Trophoblast cell (in vitro differentiated cells and primary cell): Measurements from ENCODE around the gene PARN.
"Not testable (repeated sequence)": the region's sequence is repeated elsewhere in the genome, so short reads cannot be mapped to it uniquely, and the experiment has no call there.

ENCODE experiments used
- DNase-seq, 2 donors: peaks; one replicate each; pipeline ENCODE4 v3.0.0-alpha.2; 2016
- H2AFZ ChIP-seq: 2 replicates; pipeline ENCODE4 v1.6.1; 2013; ENCODE audit warnings: low read length, moderate library complexity, mild to moderate bottlenecking; ENCODE audit not compliant: insufficient read depth, poor library complexity
- H2AK5ac ChIP-seq: 2 replicates; pipeline ENCODE4 v1.6.1; 2013; ENCODE audit warnings: mild to moderate bottlenecking, low read length
- H2BK120ac ChIP-seq: 2 replicates; pipeline ENCODE4 v1.6.1; 2013; ENCODE audit warnings: low read length, mild to moderate bottlenecking, moderate library complexity; ENCODE audit not compliant: insufficient read depth, poor library complexity
- H2BK12ac ChIP-seq: 2 replicates; pipeline ENCODE4 v1.6.1; 2013; ENCODE audit warnings: mild to moderate bottlenecking, low read length, moderate library complexity
- H2BK5ac ChIP-seq: 2 replicates; pipeline ENCODE4 v1.6.1; 2013; ENCODE audit warnings: low read length, low read depth, moderate library complexity, mild to moderate bottlenecking; ENCODE audit not compliant: poor library complexity
- H3K14ac ChIP-seq: 2 replicates; pipeline ENCODE4 v1.6.1; 2013; ENCODE audit warnings: mild to moderate bottlenecking, low read length
- H3K18ac ChIP-seq: 2 replicates; pipeline ENCODE4 v1.6.1; 2013; ENCODE audit warnings: mild to moderate bottlenecking, low read length
- H3K23ac ChIP-seq: 2 replicates; pipeline ENCODE4 v1.6.1; 2013; ENCODE audit warnings: low read length
- H3K27ac ChIP-seq: 2 replicates; pipeline ENCODE4 v1.5.1; 2013; ENCODE audit warnings: low read depth, mild to moderate bottlenecking, inconsistent platforms, low read length, moderate library complexity
- H3K27me3 ChIP-seq: 2 replicates; pipeline ENCODE4 v1.6.1; 2013; ENCODE audit warnings: inconsistent platforms, mild to moderate bottlenecking, low read length, moderate library complexity; ENCODE audit not compliant: insufficient read depth
- H3K36me3 ChIP-seq, 2 experiments: 1 replicate in 1 of 2; 2 replicates in 1 of 2; pipeline ENCODE4 v1.6.1; 2013; ENCODE audit warnings: low read length in 2 of 2, mild to moderate bottlenecking in 2 of 2, moderate library complexity in 1 of 2; ENCODE audit not compliant: insufficient read depth in 2 of 2, control insufficient read depth in 1 of 2
- H3K4ac ChIP-seq: 2 replicates; pipeline ENCODE4 v1.6.1; 2013; ENCODE audit warnings: low read depth, mild to moderate bottlenecking, low read length, moderate library complexity
- H3K4me1 ChIP-seq, 2 experiments: 1 replicate in 1 of 2; 2 replicates in 1 of 2; pipeline ENCODE4 v1.6.1; 2013; ENCODE audit warnings: low read length in 2 of 2, mild to moderate bottlenecking in 2 of 2, moderate library complexity in 1 of 2; ENCODE audit not compliant: insufficient read depth in 2 of 2, control insufficient read depth in 1 of 2
- H3K4me2 ChIP-seq: 2 replicates; pipeline ENCODE4 v1.6.1; 2013; ENCODE audit warnings: inconsistent platforms, mild to moderate bottlenecking, low read length, moderate library complexity
- H3K4me3 ChIP-seq: 2 replicates; pipeline ENCODE4 v1.5.1; 2013; ENCODE audit warnings: mild to moderate bottlenecking, low read depth, low read length, inconsistent platforms
- H3K79me1 ChIP-seq: one replicate; pipeline ENCODE4 v1.6.1; 2013; ENCODE audit warnings: low read length
- H3K79me2 ChIP-seq: 2 replicates; pipeline ENCODE4 v1.6.1; 2013; ENCODE audit warnings: low read length, mild to moderate bottlenecking; ENCODE audit not compliant: control insufficient read depth, insufficient read depth, poor library complexity
- H3K9ac ChIP-seq: 2 replicates; pipeline ENCODE4 v1.6.1; 2013; ENCODE audit warnings: mild to moderate bottlenecking, low read length
- H3K9me3 ChIP-seq: 2 replicates; pipeline ENCODE4 v1.6.1; 2013; ENCODE audit warnings: low read depth, mild to moderate bottlenecking, control low read depth, inconsistent platforms, low read length; ENCODE audit not compliant: insufficient read depth
- H4K12ac ChIP-seq: 2 replicates; pipeline ENCODE4 v1.6.1; 2013; ENCODE audit warnings: low read depth, mild to moderate bottlenecking, low read length, moderate library complexity
- H4K8ac ChIP-seq: 2 replicates; pipeline ENCODE4 v1.6.1; 2013; ENCODE audit warnings: low read depth, mild to moderate bottlenecking, low read length, moderate library complexity
- H4K91ac ChIP-seq: one replicate; pipeline ENCODE4 v1.6.1; 2013; ENCODE audit warnings: low read depth, mild to moderate bottlenecking, low read length, moderate library complexity
- WGBS: extraction: QIAGEN DNeasy Blood & Tissue Kit; methylation state at CpG from one replicate; pipeline ENCODE4 v1.1.7; 2013; ENCODE audit warnings: missing lambda C conversion rate; ENCODE audit not compliant: insufficient read length, insufficient coverage; ENCODE audit errors: extremely low coverage; 5-methylcytosine and 5-hydroxymethylcytosine counted together

The PARN gene

GRCh38 chr16:14441533-14441932 is 188.5 kb downstream of the PARN start:
- not testable (repeated sequence) for H3K14ac ChIP-seq, H2AK5ac ChIP-seq, H3K18ac ChIP-seq, H3K79me1 ChIP-seq, H2AFZ ChIP-seq, H2BK120ac ChIP-seq, H3K4ac ChIP-seq, H3K79me2 ChIP-seq, H2BK5ac ChIP-seq, H3K4me2 ChIP-seq, H4K91ac ChIP-seq, H4K8ac ChIP-seq, H3K27me3 ChIP-seq, H3K9me3 ChIP-seq, H3K36me3 ChIP-seq, H3K27ac ChIP-seq, H3K4me3 ChIP-seq, H3K23ac ChIP-seq, DNase-seq, H3K9ac ChIP-seq, H2BK12ac ChIP-seq, H3K4me1 ChIP-seq, H4K12ac ChIP-seq
- WGBS = no CpG with 5 or more reads among the region's 9 CpGs

DNA sequence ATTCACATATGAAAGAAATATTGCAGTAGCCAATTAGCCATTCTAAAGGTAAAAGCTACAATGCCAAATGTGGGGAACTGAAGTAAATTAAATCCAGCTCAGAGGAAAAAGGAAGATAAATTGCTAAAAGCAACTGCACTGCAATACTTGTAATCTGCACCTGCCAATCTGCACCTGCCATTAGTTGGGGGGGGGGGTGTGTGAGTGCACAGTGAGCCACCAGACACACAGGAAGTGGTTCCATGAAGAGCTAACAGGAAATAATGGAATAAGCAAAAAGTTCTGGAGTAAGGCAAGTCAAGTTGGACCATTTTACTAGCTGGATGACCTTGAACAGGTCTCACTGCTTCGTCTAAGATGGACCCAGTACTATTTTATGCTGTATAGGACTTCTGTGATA is 191.8 kb downstream of the PARN start:
- H3K4ac ChIP-seq = no peak overlapping the region
- no peak overlapping the region for H3K23ac ChIP-seq
- no peak overlapping the region for H2AK5ac ChIP-seq
- H3K9ac ChIP-seq = no peak overlapping the region
- no peak overlapping the region for H4K91ac ChIP-seq
- H3K4me3 ChIP-seq = no peak overlapping the region
- H3K14ac ChIP-seq = no peak overlapping the region
- H2AFZ ChIP-seq = no peak overlapping the region
- peaks cover 3 to 6% of the 10 kb centered on the region in 2 experiments for H3K36me3 ChIP-seq
- no peak overlapping the region for H2BK5ac ChIP-seq
- H3K4me1 ChIP-seq = no peaks in the 10 kb centered on the region
- no peaks in the 10 kb centered on the region for H3K9me3 ChIP-seq
- H2BK12ac ChIP-seq = no peak overlapping the region
- no peaks in the 10 kb centered on the region for H3K79me2 ChIP-seq
- H3K18ac ChIP-seq = no peak overlapping the region
- WGBS = no CpG with 5 or more reads among the region's 1 CpG
- no peak overlapping the region for H4K8ac ChIP-seq
- no peak overlapping the region for H3K4me2 ChIP-seq
- H3K27ac ChIP-seq = no peak overlapping the region
- no peaks in the 10 kb centered on the region for H3K79me1 ChIP-seq
- DNase-seq = no peak
- no peak overlapping the region for H4K12ac ChIP-seq
- H3K27me3 ChIP-seq = no peaks in the 10 kb centered on the region
- H2BK120ac ChIP-seq = no peak overlapping the region

- Histone ChIP-seq H2BK120ac (no peak overlapping the region), H3K4ac (no peak overlapping the region), H3K14ac (no peak overlapping the region), H2BK12ac (no peak overlapping the region), H4K8ac (no peak overlapping the region), H3K9ac (no peak overlapping the region), H3K4me2 (no peak overlapping the region), H3K79me1 (no peaks in the 10 kb centered on the region), H3K4me3 (no peak overlapping the region), H4K91ac (no peak overlapping the region), H3K18ac (no peak overlapping the region), H3K27ac (no peak overlapping the region), H3K27me3 (no peaks in the 10 kb centered on the region), H3K79me2 (no peaks in the 10 kb centered on the region), H3K9me3 (no peaks in the 10 kb centered on the region), H2AFZ (no peak overlapping the region), H4K12ac (no peak overlapping the region), H2BK5ac (no peak overlapping the region), H3K36me3 (peaks cover 3 to 6% of the 10 kb centered on the region in 2 experiments), H2AK5ac (no peak overlapping the region), H3K4me1 (no peaks in the 10 kb centered on the region), H3K23ac (no peak overlapping the region)
- no CpG with 5 or more reads among the region's 7 CpGs for WGBS
- DNase-seq = no peak
Measured at GRCh38 chr16:14437426-14437825, 192.6 kb downstream of the PARN start.

DNA sequence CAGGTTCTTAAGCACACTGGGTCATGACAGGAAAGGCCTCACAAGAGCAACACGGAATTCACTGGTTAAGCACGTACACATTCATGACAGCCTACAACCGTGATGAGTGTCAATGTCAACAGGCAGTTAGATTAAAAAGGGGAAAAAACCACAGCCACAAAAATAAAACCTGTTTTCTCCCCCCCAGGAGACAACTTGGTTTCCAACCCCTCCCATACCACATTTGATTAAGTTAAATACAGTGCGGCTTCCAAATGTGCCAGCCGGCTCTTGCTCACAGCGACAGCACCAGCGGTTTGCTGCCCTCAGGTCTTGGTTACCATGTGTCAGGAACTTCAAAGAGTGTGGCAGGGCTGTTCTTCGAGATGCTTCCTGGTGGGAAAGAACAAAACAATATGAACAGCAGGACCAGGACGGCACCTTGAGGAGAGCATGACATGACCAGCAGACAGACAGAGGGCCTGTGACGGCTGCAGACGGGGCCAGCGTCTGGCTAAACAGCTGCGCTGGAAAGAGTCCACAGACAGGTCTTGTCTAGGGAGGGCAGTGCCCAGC is 193.6 kb downstream of the PARN start:
- no peak overlapping the region for H4K91ac ChIP-seq
- H4K8ac ChIP-seq = no peak overlapping the region
- no peak overlapping the region for H3K4ac ChIP-seq
- H3K9ac ChIP-seq = no peak overlapping the region
- no peak overlapping the region for H2BK5ac ChIP-seq
- H3K79me2 ChIP-seq = no peaks in the 10 kb centered on the region
- no peak overlapping the region for H3K27ac ChIP-seq
- no CpG with 5 or more reads among the region's 13 CpGs for WGBS
- no peak overlapping the region for H3K23ac ChIP-seq
- H3K4me1 ChIP-seq = no peaks in the 10 kb centered on the region
- no peak overlapping the region for H2BK12ac ChIP-seq
- no peaks in the 10 kb centered on the region for H3K79me1 ChIP-seq
- peaks cover 3 to 6% of the 10 kb centered on the region in 2 experiments for H3K36me3 ChIP-seq
- no peak overlapping the region for H3K4me3 ChIP-seq
- H3K27me3 ChIP-seq = no peaks in the 10 kb centered on the region
- H4K12ac ChIP-seq = no peak overlapping the region
- no peak for DNase-seq
- no peak overlapping the region for H3K18ac ChIP-seq
- no peak overlapping the region for H2AFZ ChIP-seq
- no peak overlapping the region for H3K4me2 ChIP-seq
- H3K9me3 ChIP-seq = no peaks in the 10 kb centered on the region
- no peak overlapping the region for H2BK120ac ChIP-seq
- no peak overlapping the region for H3K14ac ChIP-seq
- no peak overlapping the region for H2AK5ac ChIP-seq
